ENCODE data around the gene PRICKLE3. TPM values are rescaled to one million over a fixed set of nuclear protein-coding genes. Genes with fewer than 3 reads are reported as not detected.
"Not testable (repeated sequence)": the region's sequence is repeated elsewhere in the genome, so short reads cannot be mapped to it uniquely, and the experiment has no call there.

The PRICKLE3 gene
- total RNA-seq, 1 experiment from 2014 or later = 3.4 TPM

- H3K4me1 ChIP-seq = no peaks in the 10 kb centered on the region
- no peaks in the 10 kb centered on the region for H3K27me3 ChIP-seq
- H3K9me3 ChIP-seq (replicated peaks) = no peaks in the 10 kb centered on the region
- H3K27ac ChIP-seq = peak overlapping the region; percentile 86
- peak overlapping the region; percentile 62 for H3K4me3 ChIP-seq
- peak; percentile 86 to 88 for DNase-seq
- no peaks in the 10 kb centered on the region for H3K36me3 ChIP-seq
Observed at GRCh38 chrX:49163555-49164419, 22.4 kb downstream of the PRICKLE3 start.

- no peak within 1 kb of the TSS for H3K27ac ChIP-seq
- H3K4me1 ChIP-seq = no peaks in the 10 kb centered on the region
- no peak for DNase-seq
- no peaks in the 10 kb centered on the region for H3K9me3 ChIP-seq (replicated peaks)
- no peaks in the 10 kb centered on the region for H3K36me3 ChIP-seq
- H3K4me3 ChIP-seq = peak within 1 kb of the TSS; percentile 62
- H3K27me3 ChIP-seq = no peaks in the 10 kb centered on the region
Observed at GRCh38 chrX:49162620-49163019, 23.6 kb downstream of the PRICKLE3 start, which contains the start of gene MAGIX. Gene MAGIX, plus strand, starts transcription at chrX:49162758. Its CDS starts 132 bp downstream, at chrX:49162890.

GRCh38 chrX:49161632-49162031 lies 24.5 kb downstream of the PRICKLE3 start:
- no peaks in the 10 kb centered on the region for H3K27me3 ChIP-seq
- no peaks in the 10 kb centered on the region for H3K9me3 ChIP-seq (replicated peaks)
- no peaks in the 10 kb centered on the region for H3K4me1 ChIP-seq
- no peak overlapping the region for H3K4me3 ChIP-seq
- no peak for DNase-seq
- H3K27ac ChIP-seq = no peak overlapping the region
- no peaks in the 10 kb centered on the region for H3K36me3 ChIP-seq

GRCh38 chrX:49160908-49161307 lies 25.3 kb downstream of the PRICKLE3 start:
- DNase-seq = no peak
- Histone ChIP-seq H3K36me3 (no peaks in the 10 kb centered on the region), H3K27ac (no peak overlapping the region), H3K27me3 (no peaks in the 10 kb centered on the region), H3K4me3 (no peak overlapping the region), H3K4me1 (no peaks in the 10 kb centered on the region), H3K9me3 (replicated peaks) (no peaks in the 10 kb centered on the region)

- Histone ChIP-seq H3K27ac (no peak overlapping the region), H3K4me3 (no peak overlapping the region), H3K27me3 (no peaks in the 10 kb centered on the region), H3K9me3 (replicated peaks) (no peaks in the 10 kb centered on the region), H3K4me1 (no peaks in the 10 kb centered on the region), H3K36me3 (no peaks in the 10 kb centered on the region)
- no peak for DNase-seq
Observed at GRCh38 chrX:49157194-49157593, 29.0 kb downstream of the PRICKLE3 start.

- Histone ChIP-seq H3K4me1 (no peaks in the 10 kb centered on the region), H3K36me3 (no peaks in the 10 kb centered on the region), H3K9me3 (replicated peaks) (no peaks in the 10 kb centered on the region), H3K4me3 (no peak overlapping the region), H3K27me3 (no peaks in the 10 kb centered on the region), H3K27ac (no peak overlapping the region)
- DNase-seq = no peak
Observed at GRCh38 chrX:49155900-49156837, 30.0 kb downstream of the PRICKLE3 start.

- Histone ChIP-seq H3K4me1 (no peaks in the 10 kb centered on the region), H3K4me3 (no peak overlapping the region), H3K27ac (no peak overlapping the region), H3K27me3 (no peaks in the 10 kb centered on the region), H3K9me3 (replicated peaks) (no peaks in the 10 kb centered on the region), H3K36me3 (no peaks in the 10 kb centered on the region)
- no peak for DNase-seq
Observed at GRCh38 chrX:49155243-49155899, 30.8 kb downstream of the PRICKLE3 start.

- no peak for DNase-seq
Observed at GRCh38 chrX:49153467-49153866, 32.7 kb downstream of the PRICKLE3 start.

GRCh38 chrX:49149291-49149690 lies 36.9 kb downstream of the PRICKLE3 start:
- H3K9me3 ChIP-seq (replicated peaks); DNase-seq; H3K4me3 ChIP-seq; H3K27ac ChIP-seq; H3K27me3 ChIP-seq; H3K36me3 ChIP-seq; H3K4me1 ChIP-seq: not testable (repeated sequence)

More at GRCh38 chrX:49153467-49153866, 32.7 kb downstream of the PRICKLE3 start:
- H3K27ac ChIP-seq = no peak overlapping the region
- H3K9me3 ChIP-seq (replicated peaks) = no peaks in the 10 kb centered on the region
- no peaks in the 10 kb centered on the region for H3K4me1 ChIP-seq
- H3K36me3 ChIP-seq = no peaks in the 10 kb centered on the region
- no peak overlapping the region for H3K4me3 ChIP-seq
- H3K27me3 ChIP-seq = no peaks in the 10 kb centered on the region

GRCh38 chrX:49148390-49149100 lies 37.6 kb downstream of the PRICKLE3 start:
- not testable (repeated sequence) for H3K4me3 ChIP-seq; H3K4me1 ChIP-seq; DNase-seq; H3K9me3 ChIP-seq (replicated peaks); H3K36me3 ChIP-seq; H3K27ac ChIP-seq; H3K27me3 ChIP-seq

- Histone ChIP-seq H3K36me3 (no peaks in the 10 kb centered on the region), H3K27me3 (no peaks in the 10 kb centered on the region), H3K9me3 (replicated peaks) (no peaks in the 10 kb centered on the region), H3K4me3 (no peak overlapping the region), H3K27ac (no peak overlapping the region), H3K4me1 (no peaks in the 10 kb centered on the region)
- DNase-seq = no peak
Observed at GRCh38 chrX:49147936-49148335, 38.2 kb downstream of the PRICKLE3 start.

- no peaks in the 10 kb centered on the region for H3K27me3 ChIP-seq
- DNase-seq = no peak
- H3K27ac ChIP-seq = no peak overlapping the region
- H3K4me3 ChIP-seq = no peak overlapping the region
- no peaks in the 10 kb centered on the region for H3K9me3 ChIP-seq (replicated peaks)
- H3K36me3 ChIP-seq = no peaks in the 10 kb centered on the region
- no peaks in the 10 kb centered on the region for H3K4me1 ChIP-seq
Observed at GRCh38 chrX:49147282-49147681, 38.9 kb downstream of the PRICKLE3 start.

- DNase-seq; H3K27me3 ChIP-seq; H3K9me3 ChIP-seq (replicated peaks); H3K4me3 ChIP-seq; H3K36me3 ChIP-seq; H3K4me1 ChIP-seq; H3K27ac ChIP-seq: not testable (repeated sequence)
Observed at GRCh38 chrX:49143154-49143553, 43.0 kb downstream of the PRICKLE3 start.

GRCh38 chrX:49142264-49142663 lies 43.9 kb downstream of the PRICKLE3 start:
- not testable (repeated sequence) for H3K36me3 ChIP-seq; H3K27ac ChIP-seq; H3K4me1 ChIP-seq; H3K4me3 ChIP-seq; H3K9me3 ChIP-seq (replicated peaks); H3K27me3 ChIP-seq; DNase-seq
